ENCODE measurements around the gene AMDHD2.

AMDHD2 gene

GRCh38 chr16:2520097-2520783, at the start of gene AMDHD2:
AMDHD2 (plus strand) TSS chr16:2520371; CDS start chr16:2520459, 88 bp downstream.
- no peak for TF ChIP-seq RAD21 (IDR thresholded peaks at IDR 0.05; ENCODE audit: low read depth)
- TF ChIP-seq YY1 (IDR thresholded peaks at IDR 0.05; ENCODE audit: low read depth), result peak; percentile 75
- peak; percentile 52; the same call in 1 of the 2 replicates for TF ChIP-seq NFIC (IDR thresholded peaks at IDR 0.05)
- no peak; the same call in 1 of the 2 replicates for TF ChIP-seq CEBPB (IDR thresholded peaks at IDR 0.05)
- no peak; the same call in 1 of the 2 replicates for TF ChIP-seq CREB1 (IDR thresholded peaks at IDR 0.05; ENCODE audit: low read depth)
- peak; percentile 44; the same call in 1 of the 2 replicates for TF ChIP-seq TEAD4 (IDR thresholded peaks at IDR 0.05)
- TF ChIP-seq EP300 (IDR thresholded peaks at IDR 0.05; ENCODE audit: borderline replicate concordance), result peak; percentile 47; the same call in 1 of the 2 replicates
- no peak for TF ChIP-seq ZBTB7A (IDR thresholded peaks at IDR 0.05; ENCODE audit: low read depth)
- TF ChIP-seq EGR1 (IDR thresholded peaks at IDR 0.05), result peak; percentile 50
- peak; percentile 66; the same call in 1 of the 2 replicates for TF ChIP-seq TAF1 (IDR thresholded peaks at IDR 0.05; ENCODE audit: low read depth)
- peak; percentile 78; the same call in 1 of the 2 replicates for TF ChIP-seq TCF12 (IDR thresholded peaks at IDR 0.05; ENCODE audit: low read depth)
- peak; percentile 92 for TF ChIP-seq MAX (IDR thresholded peaks at IDR 0.05)
- peak; percentile 98 for TF ChIP-seq USF1 (IDR thresholded peaks at IDR 0.05)

GRCh38 chr16:2470603-2471015, 49.6 kb upstream of the AMDHD2 start:
- TF ChIP-seq MAX (IDR thresholded peaks at IDR 0.05) (peak; percentile 30), REST (IDR thresholded peaks at IDR 0.05; ENCODE audit: low read depth) (no peak)

- TF ChIP-seq REST (IDR thresholded peaks at IDR 0.05; ENCODE audit: low read depth) (no peak), EGR1 (IDR thresholded peaks at IDR 0.05) (peak; percentile 54; the same call in 1 of the 2 replicates), ZBTB7A (IDR thresholded peaks at IDR 0.05; ENCODE audit: low read depth) (peak; percentile 24; the same call in 1 of the 2 replicates), TEAD4 (IDR thresholded peaks at IDR 0.05) (0 out of 2 replicates have a peak, but pooled peaks have one; percentile 8), EP300 (IDR thresholded peaks at IDR 0.05; ENCODE audit: borderline replicate concordance) (no peak)
Observed at GRCh38 chr16:2471016-2471652, 49.0 kb upstream of the AMDHD2 start, which contains the start of gene NTN3. NTN3 (plus strand) TSS chr16:2471297; CDS start chr16:2471702, 405 bp downstream.

GRCh38 chr16:2471653-2472487, 48.3 kb upstream of the AMDHD2 start:
- TF ChIP-seq MAX (IDR thresholded peaks at IDR 0.05), result peak; percentile 84
- no peak for TF ChIP-seq CREB1 (IDR thresholded peaks at IDR 0.05; ENCODE audit: low read depth)

GRCh38 chr16:2472488-2472864, 47.7 kb upstream of the AMDHD2 start:
- TF ChIP-seq REST (IDR thresholded peaks at IDR 0.05; ENCODE audit: low read depth) (no peak), CREB1 (IDR thresholded peaks at IDR 0.05; ENCODE audit: low read depth) (no peak), RAD21 (IDR thresholded peaks at IDR 0.05; ENCODE audit: low read depth) (no peak)
